ENCODE data around the gene CFTR.
A peak's percentile ranks its signal among the peaks of the same experiment; 100 is the strongest.

Gene CFTR

DNA sequence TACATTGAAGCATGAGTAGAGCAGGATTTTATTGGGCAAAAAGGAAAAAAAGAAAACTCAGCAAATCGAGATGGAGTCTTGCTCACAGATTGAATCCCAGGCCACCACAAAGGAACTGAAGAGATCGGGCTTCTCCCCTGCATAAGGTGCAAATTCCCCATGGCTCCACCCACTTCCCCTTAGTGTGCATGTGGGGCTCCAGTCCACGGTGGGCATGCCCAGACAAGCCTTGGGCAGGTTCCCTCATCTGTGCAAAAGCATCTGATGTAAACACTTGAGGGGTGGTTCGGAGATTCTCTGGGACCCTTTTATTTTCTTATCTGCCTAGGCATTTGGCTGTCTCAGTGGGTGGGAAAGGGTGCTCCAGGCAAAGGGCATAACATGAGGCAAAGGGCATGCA, 150.7 kb downstream of the CFTR start:
- no peaks in the 10 kb centered on the region for H3K9me3 ChIP-seq (ENCODE audit: insufficient read depth, low read length)
- H3K9ac ChIP-seq (ENCODE audit: low read length): no peak overlapping the region
- H3K36me3 ChIP-seq (ENCODE audit: low read length): no peaks in the 10 kb centered on the region; the same call in 1 of the 2 replicates
- no peaks in the 10 kb centered on the region for H4K20me1 ChIP-seq (ENCODE audit: low read depth, low read length)
- H3K27ac ChIP-seq (ENCODE audit: low read depth, low read length): no peak overlapping the region
- no peaks in the 10 kb centered on the region for H3K9me2 ChIP-seq (replicated peaks; ENCODE audit: insufficient read depth, low read length)
- H3F3A ChIP-seq (ENCODE audit: insufficient read depth): no peaks in the 10 kb centered on the region
- H2AFZ ChIP-seq (ENCODE audit: low read depth, low read length, severe bottlenecking): peak overlapping the region; percentile 29
- no peak overlapping the region for H3K4me2 ChIP-seq (ENCODE audit: low read depth, low read length, poor library complexity, severe bottlenecking)
- no peaks in the 10 kb centered on the region for H3K27me3 ChIP-seq (ENCODE audit: low read length)
- H3K4me3 ChIP-seq (ENCODE audit: insufficient read depth, low read length, poor library complexity, severe bottlenecking): no peak overlapping the region
- no peak for TF ChIP-seq EZH2phosphoT487 (conservative IDR thresholded peaks at IDR 0.05; ENCODE audit: low read length)
- TF ChIP-seq, protein P1, sequence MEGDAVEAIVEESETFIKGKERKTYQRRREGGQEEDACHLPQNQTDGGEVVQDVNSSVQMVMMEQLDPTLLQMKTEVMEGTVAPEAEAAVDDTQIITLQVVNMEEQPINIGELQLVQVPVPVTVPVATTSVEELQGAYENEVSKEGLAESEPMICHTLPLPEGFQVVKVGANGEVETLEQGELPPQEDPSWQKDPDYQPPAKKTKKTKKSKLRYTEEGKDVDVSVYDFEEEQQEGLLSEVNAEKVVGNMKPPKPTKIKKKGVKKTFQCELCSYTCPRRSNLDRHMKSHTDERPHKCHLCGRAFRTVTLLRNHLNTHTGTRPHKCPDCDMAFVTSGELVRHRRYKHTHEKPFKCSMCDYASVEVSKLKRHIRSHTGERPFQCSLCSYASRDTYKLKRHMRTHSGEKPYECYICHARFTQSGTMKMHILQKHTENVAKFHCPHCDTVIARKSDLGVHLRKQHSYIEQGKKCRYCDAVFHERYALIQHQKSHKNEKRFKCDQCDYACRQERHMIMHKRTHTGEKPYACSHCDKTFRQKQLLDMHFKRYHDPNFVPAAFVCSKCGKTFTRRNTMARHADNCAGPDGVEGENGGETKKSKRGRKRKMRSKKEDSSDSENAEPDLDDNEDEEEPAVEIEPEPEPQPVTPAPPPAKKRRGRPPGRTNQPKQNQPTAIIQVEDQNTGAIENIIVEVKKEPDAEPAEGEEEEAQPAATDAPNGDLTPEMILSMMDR (IDR thresholded peaks at IDR 0.05; ENCODE audit: insufficient read depth, low read length, poor library complexity, severe bottlenecking): no peak
- H3K79me2 ChIP-seq (ENCODE audit: insufficient read depth, low read length): no peaks in the 10 kb centered on the region

- no peaks in the 10 kb centered on the region for H3F3A ChIP-seq (ENCODE audit: insufficient read depth)
- no peak overlapping the region for H2AFZ ChIP-seq (ENCODE audit: low read depth, low read length, severe bottlenecking)
- H3K4me2 ChIP-seq (ENCODE audit: low read depth, low read length, poor library complexity, severe bottlenecking): no peak overlapping the region
- no peak overlapping the region for H3K27ac ChIP-seq (ENCODE audit: low read depth, low read length)
- no peaks in the 10 kb centered on the region for H3K27me3 ChIP-seq (ENCODE audit: low read length)
- no peaks in the 10 kb centered on the region for H3K79me2 ChIP-seq (ENCODE audit: insufficient read depth, low read length)
- no peaks in the 10 kb centered on the region for H3K9me3 ChIP-seq (ENCODE audit: insufficient read depth, low read length)
- no peak overlapping the region for H3K9ac ChIP-seq (ENCODE audit: low read length)
- H3K36me3 ChIP-seq (ENCODE audit: low read length): no peaks in the 10 kb centered on the region; the same call in 1 of the 2 replicates
- no peak for TF ChIP-seq EZH2phosphoT487 (conservative IDR thresholded peaks at IDR 0.05; ENCODE audit: low read length)
- TF ChIP-seq, protein P1 (IDR thresholded peaks at IDR 0.05; ENCODE audit: insufficient read depth, low read length, poor library complexity, severe bottlenecking): no peak
- no peak overlapping the region for H3K4me3 ChIP-seq (ENCODE audit: insufficient read depth, low read length, poor library complexity, severe bottlenecking)
- no peaks in the 10 kb centered on the region for H3K9me2 ChIP-seq (replicated peaks; ENCODE audit: insufficient read depth, low read length)
- no peaks in the 10 kb centered on the region for H4K20me1 ChIP-seq (ENCODE audit: low read depth, low read length)
Measured at GRCh38 chr7:117630907-117631564, 151.2 kb downstream of the CFTR start.

DNA sequence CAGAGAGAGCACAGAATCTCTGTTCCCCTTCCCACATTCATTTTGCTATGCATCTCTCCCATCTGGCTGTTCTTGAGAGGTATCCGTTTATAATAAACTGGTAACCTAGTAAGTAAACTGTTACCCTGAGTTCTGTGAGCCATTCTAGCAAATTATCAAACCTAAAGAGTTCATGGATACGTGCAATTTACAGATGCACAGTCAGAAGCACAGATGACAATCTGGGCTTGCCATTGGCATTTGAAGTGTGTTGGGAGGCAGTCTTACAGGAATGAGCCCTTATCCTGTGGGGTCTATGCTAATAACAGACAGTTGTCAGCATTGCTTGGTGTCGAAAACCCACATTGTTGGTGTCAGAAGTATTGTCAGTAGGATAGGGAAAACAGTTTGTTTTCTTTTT, 151.8 kb downstream of the CFTR start:
- Histone ChIP-seq H3K36me3 (ENCODE audit: low read length) (no peaks in the 10 kb centered on the region; the same call in 1 of the 2 replicates), H3K79me2 (ENCODE audit: insufficient read depth, low read length) (no peaks in the 10 kb centered on the region), H3K4me2 (ENCODE audit: low read depth, low read length, poor library complexity, severe bottlenecking) (no peak overlapping the region), H4K20me1 (ENCODE audit: low read depth, low read length) (no peaks in the 10 kb centered on the region), H2AFZ (ENCODE audit: low read depth, low read length, severe bottlenecking) (no peak overlapping the region), H3K9me2 (replicated peaks; ENCODE audit: insufficient read depth, low read length) (no peaks in the 10 kb centered on the region), H3K27me3 (ENCODE audit: low read length) (no peaks in the 10 kb centered on the region), H3F3A (ENCODE audit: insufficient read depth) (no peaks in the 10 kb centered on the region), H3K4me3 (ENCODE audit: insufficient read depth, low read length, poor library complexity, severe bottlenecking) (no peak overlapping the region), H3K9ac (ENCODE audit: low read length) (no peak overlapping the region), H3K9me3 (ENCODE audit: insufficient read depth, low read length) (no peaks in the 10 kb centered on the region), H3K27ac (ENCODE audit: low read depth, low read length) (no peak overlapping the region)
- no peak for TF ChIP-seq EZH2phosphoT487 (conservative IDR thresholded peaks at IDR 0.05; ENCODE audit: low read length)
- TF ChIP-seq, protein P1 (IDR thresholded peaks at IDR 0.05; ENCODE audit: insufficient read depth, low read length, poor library complexity, severe bottlenecking): no peak
